Adipocyte (in vitro differentiated cells): ENCODE results near the gene CES3.

Source experiments
- DNase-seq: peaks from one replicate; pipeline ENCODE4 v3.0.0-alpha.2; 2015; ENCODE audit warnings: low read depth
- H3K27me3 ChIP-seq: replicated peaks from 2 replicates; pipeline ENCODE4 v1.7.0; 2013; ENCODE audit warnings: mild to moderate bottlenecking, low read length, moderate library complexity; ENCODE audit not compliant: control insufficient read depth, insufficient read depth
- H3K36me3 ChIP-seq: 2 replicates; pipeline ENCODE4 v1.7.0; 2013; ENCODE audit warnings: low read length, mild to moderate bottlenecking, moderate library complexity; ENCODE audit not compliant: control insufficient read depth, insufficient read depth, severe bottlenecking
- H3K4me1 ChIP-seq: 2 replicates; pipeline ENCODE4 v1.7.0; 2013; ENCODE audit warnings: mild to moderate bottlenecking, low read length, moderate library complexity; ENCODE audit not compliant: control insufficient read depth, insufficient read depth
- H3K4me3 ChIP-seq: 2 replicates; pipeline ENCODE4 v1.7.0; 2013; ENCODE audit warnings: mild to moderate bottlenecking, low read length, moderate library complexity
- H3K9ac ChIP-seq: 2 replicates; pipeline ENCODE4 v1.7.0; 2013; ENCODE audit warnings: mild to moderate bottlenecking, low read length, moderate library complexity
- H3K9me3 ChIP-seq: 2 replicates; pipeline ENCODE4 v1.7.0; 2013; ENCODE audit warnings: mild to moderate bottlenecking, low read length, moderate library complexity; ENCODE audit not compliant: control insufficient read depth

CES3 gene

GRCh38 chr16:67015313-67015731, 54.3 kb downstream of the CES3 start:
- Histone ChIP-seq H3K27me3 (no peaks in the 10 kb centered on the region), H3K9me3 (no peaks in the 10 kb centered on the region), H3K9ac (no peak overlapping the region), H3K4me1 (peaks cover 14% of the 10 kb centered on the region), H3K36me3 (no peaks in the 10 kb centered on the region), H3K4me3 (no peak overlapping the region)
- no peak for DNase-seq

- DNase-seq, result no peak
- no peaks in the 10 kb centered on the region for H3K27me3 ChIP-seq
- H3K4me3 ChIP-seq, result no peak overlapping the region
- no peaks in the 10 kb centered on the region for H3K9me3 ChIP-seq
- no peaks in the 10 kb centered on the region for H3K36me3 ChIP-seq
- H3K4me1 ChIP-seq, result peaks cover 14% of the 10 kb centered on the region
- H3K9ac ChIP-seq, result no peak overlapping the region
Observed at GRCh38 chr16:67016143-67016542, 55.1 kb downstream of the CES3 start.

DNA sequence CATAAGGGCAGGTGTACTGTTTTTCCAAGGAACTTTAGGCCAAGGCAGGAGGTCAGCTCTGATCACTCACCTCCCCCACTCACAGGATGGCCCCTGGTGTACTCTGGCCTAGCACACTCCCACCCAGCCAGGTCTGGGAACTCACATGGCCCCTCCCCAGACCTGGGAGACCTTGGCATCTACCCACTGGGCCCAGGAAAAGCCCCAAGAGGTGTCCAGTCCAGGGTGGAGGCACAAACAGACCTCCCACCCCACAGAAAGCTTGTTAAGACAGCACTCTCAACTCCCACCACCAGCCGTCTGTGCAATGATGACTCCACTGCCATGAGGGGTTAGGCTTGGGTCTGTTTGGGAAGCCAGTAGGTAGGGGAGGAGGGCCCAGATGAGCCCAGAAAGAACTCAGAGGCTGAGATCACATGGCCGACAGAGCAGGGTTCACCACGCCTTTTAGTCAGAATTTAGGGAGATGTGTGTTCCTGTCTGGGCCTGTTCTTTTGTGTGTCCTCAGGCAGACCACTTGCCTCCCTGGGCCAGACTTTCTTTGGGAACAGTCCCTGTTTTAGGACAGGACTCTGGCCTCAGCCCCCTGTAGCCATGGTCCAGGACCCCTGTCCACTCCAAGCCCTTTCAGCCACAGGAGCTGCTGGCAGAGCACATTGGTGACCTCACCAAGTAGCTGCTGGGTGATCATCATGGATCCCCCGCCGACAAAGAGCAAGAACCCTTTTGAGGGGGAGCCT, 55.8 kb downstream of the CES3 start:
- H3K9me3 ChIP-seq, result no peaks in the 10 kb centered on the region
- no peak for DNase-seq
- H3K27me3 ChIP-seq, result no peaks in the 10 kb centered on the region
- H3K4me3 ChIP-seq, result no peak overlapping the region
- no peak overlapping the region for H3K9ac ChIP-seq
- no peaks in the 10 kb centered on the region for H3K36me3 ChIP-seq
- peaks cover 14% of the 10 kb centered on the region for H3K4me1 ChIP-seq

GRCh38 chr16:67017421-67017750, 56.3 kb downstream of the CES3 start:
- Histone ChIP-seq H3K27me3 (no peaks in the 10 kb centered on the region), H3K4me3 (no peak overlapping the region), H3K9ac (no peak overlapping the region), H3K4me1 (peaks cover 15% of the 10 kb centered on the region), H3K9me3 (no peaks in the 10 kb centered on the region), H3K36me3 (no peaks in the 10 kb centered on the region)
- DNase-seq, result no peak

DNA sequence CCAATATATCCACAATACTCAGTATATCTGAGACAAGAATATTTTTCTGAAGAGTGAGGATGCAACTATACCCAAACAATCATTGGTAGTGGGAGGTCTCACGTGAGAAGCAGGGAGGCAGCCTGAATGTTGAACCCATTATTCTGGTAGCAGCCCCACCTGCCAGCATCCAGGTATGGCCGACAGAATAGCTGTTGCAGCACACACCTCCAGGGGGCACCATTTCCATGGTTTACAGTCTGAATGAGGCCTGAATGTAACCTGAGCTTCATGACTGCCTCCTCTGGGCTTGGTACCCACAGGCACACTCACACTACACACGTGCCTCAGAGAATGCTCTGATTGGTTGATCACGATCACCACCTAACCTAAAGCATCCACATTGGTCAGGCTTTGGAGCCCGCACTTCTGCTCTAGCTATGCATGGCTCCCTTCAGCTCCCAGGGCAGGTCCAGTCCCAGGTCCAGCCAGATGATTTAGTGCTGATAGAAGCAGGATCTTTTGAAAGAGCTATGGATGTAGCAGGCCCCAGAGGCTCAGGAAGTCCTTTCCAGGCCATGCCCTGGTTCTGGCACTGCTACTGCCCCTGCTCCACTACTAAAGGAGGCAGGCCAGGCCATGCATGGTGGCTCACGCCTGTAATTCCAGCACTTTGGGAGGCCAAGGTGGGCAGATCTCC, 56.9 kb downstream of the CES3 start:
- DNase-seq, result peak; percentile 83
- Histone ChIP-seq H3K9me3 (no peaks in the 10 kb centered on the region), H3K4me3 (no peak overlapping the region), H3K36me3 (no peaks in the 10 kb centered on the region), H3K27me3 (no peaks in the 10 kb centered on the region), H3K4me1 (peaks cover 20% of the 10 kb centered on the region), H3K9ac (no peak overlapping the region)

GRCh38 chr16:67019171-67019570, 58.1 kb downstream of the CES3 start:
- Histone ChIP-seq H3K9ac (no peak overlapping the region), H3K9me3 (no peaks in the 10 kb centered on the region), H3K27me3 (no peaks in the 10 kb centered on the region), H3K4me3 (no peak overlapping the region), H3K36me3 (no peaks in the 10 kb centered on the region), H3K4me1 (peaks cover 13% of the 10 kb centered on the region)
- no peak for DNase-seq

GRCh38 chr16:67021321-67021720, 60.3 kb downstream of the CES3 start:
- no peaks in the 10 kb centered on the region for H3K27me3 ChIP-seq
- H3K36me3 ChIP-seq, result no peaks in the 10 kb centered on the region
- H3K9ac ChIP-seq, result no peak overlapping the region
- H3K4me3 ChIP-seq, result no peak overlapping the region
- peaks cover 6% of the 10 kb centered on the region for H3K4me1 ChIP-seq
- no peak for DNase-seq
- H3K9me3 ChIP-seq, result no peaks in the 10 kb centered on the region

- Histone ChIP-seq H3K27me3 (no peaks in the 10 kb centered on the region), H3K9me3 (no peaks in the 10 kb centered on the region), H3K4me1 (peaks cover 6% of the 10 kb centered on the region), H3K36me3 (no peaks in the 10 kb centered on the region), H3K9ac (no peak overlapping the region), H3K4me3 (no peak overlapping the region)
- peak; percentile 34 for DNase-seq
Observed at GRCh38 chr16:67022531-67023214, 61.6 kb downstream of the CES3 start.

- DNase-seq, result no peak
- Histone ChIP-seq H3K9me3 (no peaks in the 10 kb centered on the region), H3K9ac (no peak overlapping the region), H3K36me3 (no peaks in the 10 kb centered on the region), H3K4me1 (peaks cover 12% of the 10 kb centered on the region), H3K4me3 (no peak overlapping the region), H3K27me3 (no peaks in the 10 kb centered on the region)
Observed at GRCh38 chr16:67023689-67024088, 62.6 kb downstream of the CES3 start.
